Measurements from ENCODE around the gene OR4D1.

GRCh38 chr17:58191241-58191896 is 43.2 kb downstream of the OR4D1 start:
- TF ChIP-seq CTCF (IDR thresholded peaks at IDR 0.05) = no peak
- TF ChIP-seq POLR2A (IDR thresholded peaks at IDR 0.05) = no peak

Data from vagina (tissue), 2 donors.